Kidney (tissue), 14 donors: ENCODE data around the gene AP3S1. TPM values are rescaled to one million over a fixed set of nuclear protein-coding genes. Genes with fewer than 3 reads are reported as not detected.

Source experiments
- DNase-seq, 5 donors: peaks; one replicate each; pipeline ENCODE4 v3.0.0-alpha.2; 2013 to 2020
- FAIRE-seq: peaks from 2 replicates; lab custom pipeline; 2012; peaks lifted over from hg19 to GRCh38; lab: Jason Lieb, UNC
- H3K27ac ChIP-seq, 2 donors: one replicate each; pipeline ENCODE4 v1.7.0; 2013; ENCODE audit warnings: low read depth in 2 of 2, low read length in 2 of 2, inconsistent platforms in 1 of 2
- H3K27me3 ChIP-seq: one replicate; pipeline ENCODE4 v1.7.1; 2013; ENCODE audit warnings: low read length, inconsistent platforms; ENCODE audit not compliant: control insufficient read depth, insufficient read depth
- H3K36me3 ChIP-seq, 3 donors: one replicate each; pipeline versions ENCODE4 v1.7.0 to v1.7.1; 2013; ENCODE audit warnings: low read length in 3 of 3, control low read depth in 1 of 3, inconsistent platforms in 1 of 3; ENCODE audit not compliant: insufficient read depth in 3 of 3, control insufficient read depth in 2 of 3
- H3K4me1 ChIP-seq, 3 donors: one replicate each; pipeline versions ENCODE4 v1.7.0 to v1.7.1; 2013; ENCODE audit warnings: low read length in 3 of 3, inconsistent platforms in 1 of 3, low read depth in 1 of 3; ENCODE audit not compliant: control insufficient read depth in 2 of 3, insufficient read depth in 2 of 3
- H3K4me3 ChIP-seq, 3 donors: one replicate each; pipeline versions ENCODE4 v1.7.0 to v1.8.1; 2013; ENCODE audit warnings: low read length in 3 of 3, control low read depth in 1 of 3, inconsistent platforms in 1 of 3
- H3K9ac ChIP-seq, 3 donors: one replicate each; pipeline versions ENCODE4 v1.7.0 to v1.7.1; 2013; ENCODE audit warnings: low read length in 3 of 3, control low read depth in 1 of 3, inconsistent platforms in 1 of 3
- H3K9me3 ChIP-seq, 3 donors: one replicate each; pipeline versions ENCODE4 v1.7.0 to v1.7.1; 2013; ENCODE audit warnings: low read length in 3 of 3, control low read depth in 1 of 3, inconsistent platforms in 1 of 3; ENCODE audit not compliant: control insufficient read depth in 2 of 3, insufficient read depth in 1 of 3
- intact Hi-C: fragments of 100-400 bp; cut with DNase I; formaldehyde crosslinking; loops from one replicate; pipeline ENCODE4 v1.11.1; 2022
- polyA plus RNA-seq: library from polyadenylated mRNA; stranded (reverse); fragments of 350-450 nt; fragmentation: Illumina TruSeq; extraction: RNeasy Lipid Tissue Mini Kit (QIAGEN cat#74804); gene quantifications from one replicate; pipeline ENCODE4 v1.2.3, GENCODE V29; 2014; ENCODE audit warnings: low read depth, low replicate concordance; ENCODE audit not compliant: insufficient read depth
- total RNA-seq: library from RNA; stranded (reverse); fragmentation: NEBNext Ultra II Directional; extraction: Animal tissue kit (Norgen Biotek cat#: 25700); gene quantifications from one replicate; pipeline ENCODE4 v1.2.1, GENCODE V29; 2021
- TF ChIP-seq, protein P1 (sequence below): IDR thresholded peaks from 3 replicates; pipeline ENCODE4 v1.5.1; 2012; ENCODE audit warnings: mild to moderate bottlenecking, moderate library complexity, borderline replicate concordance; ENCODE audit not compliant: insufficient read depth; ENCODE audit errors: extremely low read depth
- donor health status: control.
- donor health status: control.
- donor health status: control.
- donor health status: control.
- donor health status: control.
- donor health status: DM: yes; HTN: yes; CAD: no.
- donor health status: Normal renal cell carcinoma (clear cell type).

The AP3S1 gene
- total and polyA plus RNA-seq, 2 donors from 2014 or later, result 50.2 to 54.1 TPM

DNA sequence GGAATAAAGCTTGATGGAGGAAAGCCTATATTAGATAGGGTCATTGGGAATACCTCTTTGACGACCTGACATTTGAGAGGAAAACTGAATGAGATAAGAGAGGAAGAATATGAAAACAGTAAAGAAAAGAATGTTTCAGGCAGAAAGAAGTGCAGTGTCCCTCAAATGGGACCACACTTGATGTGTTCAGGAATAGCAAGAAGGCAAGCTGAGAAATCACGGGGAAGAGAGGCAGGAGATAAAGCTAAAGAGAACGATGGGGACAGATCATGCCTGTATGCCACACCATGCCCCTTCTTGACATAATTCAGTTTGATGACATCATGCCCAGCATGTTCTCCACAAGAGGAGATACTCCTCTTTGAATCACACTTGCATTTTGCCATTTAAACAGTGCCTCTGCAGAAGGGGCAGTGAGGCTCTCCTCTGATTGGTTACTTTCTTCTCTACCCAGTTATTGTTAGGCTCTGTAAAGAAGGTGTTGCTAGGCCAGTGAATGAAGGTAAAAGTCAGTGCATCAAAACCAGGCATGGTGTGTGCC lies 7.6 kb downstream of the AP3S1 start:
- Histone ChIP-seq H3K9ac (no peak overlapping the region), H3K27ac (no peak overlapping the region), H3K27me3 (no peaks in the 10 kb centered on the region), H3K9me3 (no peaks in the 10 kb centered on the region), H3K36me3 (no peaks in the 10 kb centered on the region), H3K4me1 (peaks cover 4 to 12% (median 9%) of the 10 kb centered on the region in 3 donors), H3K4me3 (no peak overlapping the region)
- intact Hi-C loops, result no loop called here
- TF ChIP-seq, protein P1, sequence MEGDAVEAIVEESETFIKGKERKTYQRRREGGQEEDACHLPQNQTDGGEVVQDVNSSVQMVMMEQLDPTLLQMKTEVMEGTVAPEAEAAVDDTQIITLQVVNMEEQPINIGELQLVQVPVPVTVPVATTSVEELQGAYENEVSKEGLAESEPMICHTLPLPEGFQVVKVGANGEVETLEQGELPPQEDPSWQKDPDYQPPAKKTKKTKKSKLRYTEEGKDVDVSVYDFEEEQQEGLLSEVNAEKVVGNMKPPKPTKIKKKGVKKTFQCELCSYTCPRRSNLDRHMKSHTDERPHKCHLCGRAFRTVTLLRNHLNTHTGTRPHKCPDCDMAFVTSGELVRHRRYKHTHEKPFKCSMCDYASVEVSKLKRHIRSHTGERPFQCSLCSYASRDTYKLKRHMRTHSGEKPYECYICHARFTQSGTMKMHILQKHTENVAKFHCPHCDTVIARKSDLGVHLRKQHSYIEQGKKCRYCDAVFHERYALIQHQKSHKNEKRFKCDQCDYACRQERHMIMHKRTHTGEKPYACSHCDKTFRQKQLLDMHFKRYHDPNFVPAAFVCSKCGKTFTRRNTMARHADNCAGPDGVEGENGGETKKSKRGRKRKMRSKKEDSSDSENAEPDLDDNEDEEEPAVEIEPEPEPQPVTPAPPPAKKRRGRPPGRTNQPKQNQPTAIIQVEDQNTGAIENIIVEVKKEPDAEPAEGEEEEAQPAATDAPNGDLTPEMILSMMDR, result no peak
- FAIRE-seq (no peak), DNase-seq (no peak)

GRCh38 chr5:115850744-115851416 lies 9.1 kb downstream of the AP3S1 start:
- TF ChIP-seq, protein P1, result no peak
- peak overlapping the region in 2 of 3 donors; percentile 26 to 31 for H3K4me3 ChIP-seq
- DNase-seq (peak in 2 of 5 donors; percentile 46 to 58), FAIRE-seq (no peak)
- no peak overlapping the region for H3K27ac ChIP-seq
- H3K36me3 ChIP-seq, result no peaks in the 10 kb centered on the region
- peaks cover 4 to 12% (median 9%) of the 10 kb centered on the region in 3 donors for H3K4me1 ChIP-seq
- no peaks in the 10 kb centered on the region for H3K9me3 ChIP-seq
- intact Hi-C loops, result no loop called here
- H3K9ac ChIP-seq, result peak overlapping the region in 1 of 3 donors; percentile 4
- no peaks in the 10 kb centered on the region for H3K27me3 ChIP-seq

GRCh38 chr5:115854139-115854538 lies 12.4 kb downstream of the AP3S1 start:
- Histone ChIP-seq H3K4me1 (peaks cover 4 to 19% (median 9%) of the 10 kb centered on the region in 3 donors), H3K4me3 (no peak overlapping the region), H3K36me3 (no peaks in the 10 kb centered on the region), H3K27ac (no peak overlapping the region), H3K9ac (no peak overlapping the region), H3K27me3 (no peaks in the 10 kb centered on the region), H3K9me3 (no peaks in the 10 kb centered on the region)
- FAIRE-seq (no peak), DNase-seq (no peak)
- intact Hi-C loops, result no loop called here
- TF ChIP-seq, protein P1, result no peak
